NOMO-1 treated with dmso at 0.1 percent for 144 hours (cell line): ENCODE results near the gene ZNF532.
"Not testable (repeated sequence)": the region's sequence is repeated elsewhere in the genome, so short reads cannot be mapped to it uniquely, and the experiment has no call there.

Experiments
- DNase-seq: peaks from one replicate; lab custom pipeline; 2025; ENCODE audit not compliant: unreplicated experiment; lab: John Stamatoyannopoulos, UW

Gene ZNF532

GRCh38 chr18:58998401-58999203 is 133.9 kb downstream of the ZNF532 start:
- no peak for DNase-seq

- DNase-seq = no peak
Measured at GRCh38 chr18:59001166-59001565, 136.5 kb downstream of the ZNF532 start.

GRCh38 chr18:59001721-59002120 is 137.0 kb downstream of the ZNF532 start:
- no peak for DNase-seq

- DNase-seq = no peak
Measured at GRCh38 chr18:59002974-59003594, 138.4 kb downstream of the ZNF532 start.

GRCh38 chr18:59005262-59005661 is 140.6 kb downstream of the ZNF532 start:
- DNase-seq = no peak

- DNase-seq = no peak
Measured at GRCh38 chr18:59006461-59007067, 141.9 kb downstream of the ZNF532 start.

- no peak for DNase-seq
Measured at GRCh38 chr18:59008302-59008974, 143.8 kb downstream of the ZNF532 start.

- DNase-seq = no peak
Measured at GRCh38 chr18:59009846-59010245, 145.2 kb downstream of the ZNF532 start.

- no peak for DNase-seq
Measured at GRCh38 chr18:59011289-59011688, 146.6 kb downstream of the ZNF532 start.

- no peak for DNase-seq
Measured at GRCh38 chr18:59011786-59012185, 147.1 kb downstream of the ZNF532 start.

GRCh38 chr18:59012815-59013705 is 148.4 kb downstream of the ZNF532 start:
- no peak for DNase-seq

GRCh38 chr18:59013744-59014143 is 149.1 kb downstream of the ZNF532 start:
- no peak for DNase-seq

GRCh38 chr18:59015531-59016152 is 151.0 kb downstream of the ZNF532 start:
- no peak for DNase-seq

- DNase-seq = no peak
Measured at GRCh38 chr18:59021500-59021899, 156.8 kb downstream of the ZNF532 start.

- no peak for DNase-seq
Measured at GRCh38 chr18:59022167-59022945, 157.7 kb downstream of the ZNF532 start.

- DNase-seq = no peak
Measured at GRCh38 chr18:59024829-59025228, 160.2 kb downstream of the ZNF532 start.

- DNase-seq = not testable (repeated sequence)
Measured at GRCh38 chr18:59025532-59025931, 160.9 kb downstream of the ZNF532 start.

- DNase-seq = no peak
Measured at GRCh38 chr18:59026364-59026763, 161.7 kb downstream of the ZNF532 start.

GRCh38 chr18:59026831-59027410 is 162.2 kb downstream of the ZNF532 start:
- no peak for DNase-seq
